Adrenal gland (tissue), 12 donors: ENCODE results near the gene CAMK2D. TPM values are rescaled to one million over a fixed set of nuclear protein-coding genes. Genes with fewer than 3 reads are reported as not detected.

Source experiments
- DNase-seq, 7 donors: peaks; one replicate each; pipeline ENCODE4 v3.0.0-alpha.2; 2019 to 2020
- H3K27ac ChIP-seq, 5 donors: fragments of 200-600 bp; sonication (generic) in 4 of 5; 1 replicate in 3 of 5; 2 replicates in 2 of 5; pipeline versions ENCODE4 v1.5.1 to v1.8.0; 2016 to 2020; ENCODE audit warnings: mild to moderate bottlenecking in 1 of 5
- H3K27me3 ChIP-seq: fragments of 200-600 bp; 2 replicates; pipeline ENCODE4 v1.8.0; 2021
- H3K36me3 ChIP-seq, 2 donors: fragments of 200-600 bp; replicated peaks in 1 of 2; 1 replicate in 1 of 2; 2 replicates in 1 of 2; pipeline versions ENCODE4 v1.5.1 to v1.8.0; 2018 to 2022
- H3K4me1 ChIP-seq, 2 donors: fragments of 200-600 bp; replicated peaks in 1 of 2; 1 replicate in 1 of 2; 2 replicates in 1 of 2; pipeline versions ENCODE4 v1.5.1 to v1.8.0; 2018 to 2021
- H3K4me3 ChIP-seq, 4 donors: fragments of 200-600 bp; sonication (generic) in 3 of 4; one replicate each; pipeline ENCODE4 v1.5.1; 2016 to 2018
- H3K9me3 ChIP-seq, 3 donors: fragments of 200-600 bp; sonication (generic) in 1 of 3; replicated peaks in 1 of 3; 1 replicate in 2 of 3; 2 replicates in 1 of 3; pipeline versions ENCODE4 v1.5.1 to v1.8.0; 2016 to 2021
- POLR2A ChIP-seq, 2 donors: fragments of 450-650 bp; IDR thresholded peaks; one replicate each; pipeline ENCODE4 v1.6.1; 2017; ENCODE audit warnings: antibody characterized with exemption in 2 of 2, mild to moderate bottlenecking in 2 of 2, moderate library complexity in 1 of 2
- WGBS, 4 donors: extraction: QIAGEN DNeasy Blood & Tissue Kit in 2 of 4; methylation state at CpG; one replicate each; pipeline versions ENCODE4 v1.1.5 to v1.1.7; 2013 to 2017; 5-methylcytosine and 5-hydroxymethylcytosine counted together
- intact Hi-C, 2 donors: fragments of 100-400 bp; cut with DNase I; formaldehyde crosslinking; loops; one replicate each; pipeline versions ENCODE4 v1.14.1 to v1.15.0; 2022 to 2023
- polyA plus RNA-seq, 3 donors: library from polyadenylated mRNA; stranded (reverse); fragments of 200-250 nt in 2 of 3; fragments of 350-450 nt in 1 of 3; fragmentation: Illumina TruSeq in 1 of 3; extraction: RNeasy Lipid Tissue Mini Kit (QIAGEN cat#74804) in 1 of 3; gene quantifications; one replicate each; pipeline ENCODE4 v1.2.3, GENCODE V29; 2013 to 2014
- total RNA-seq, 9 donors: library from RNA; depleted of rRNA in 4 of 9; stranded (reverse); fragments of >200 nt in 4 of 9; fragments of 120-200 nt in 1 of 9; fragmentation: NEBNext Ultra II Directional in 1 of 9; extraction: Animal tissue kit (Norgen Biotek cat#: 25700) in 1 of 9; gene quantifications; one replicate each; pipeline versions ENCODE4 v1.1.0 to v1.2.4, GENCODE V29; 2013 to 2023
- TF ChIP-seq, protein P1 (sequence below), 6 experiments: fragments of 450-650 bp in 4 of 6; fragments of 200-600 bp in 2 of 6; sonication (generic) in 1 of 6; IDR thresholded peaks; 1 replicate in 5 of 6; 2 replicates in 1 of 6; pipeline versions ENCODE4 v1.5.1 to v1.8.0; 2016 to 2021; ENCODE audit warnings: antibody characterized with exemption in 6 of 6, mild to moderate bottlenecking in 2 of 6, moderate library complexity in 1 of 6
- donor health status: healthy with polysubstance abuse.
- donor health status: Bipolar disorder and iron deficiency.
- donor health status: DM: yes; HTN: yes; CAD: no.
- donor health status: DM: no; HTN: no; CAD: no.
- donor health status: DM: no; HTN: no; CAD: no.
- donor health status: DM: yes; HTN: yes; CAD: no.

CAMK2D gene
- total and polyA plus RNA-seq, 12 donors: 7.6 to 83.9 (median 33.6) TPM

- peaks cover 0 to 23% of the 10 kb centered on the region in 2 donors for H3K4me1 ChIP-seq
- 68 to 75% (median 73%) methylated on average over 3 of the region's 3 CpGs for WGBS, 4 donors
- no peak overlapping the region for H3K27ac ChIP-seq
- no peaks in the 10 kb centered on the region for H3K9me3 ChIP-seq
- H3K27me3 ChIP-seq: no peaks in the 10 kb centered on the region
- no peak overlapping the region for H3K4me3 ChIP-seq
- H3K36me3 ChIP-seq: no peaks in the 10 kb centered on the region
- no peak for DNase-seq
- TF ChIP-seq, protein P1, sequence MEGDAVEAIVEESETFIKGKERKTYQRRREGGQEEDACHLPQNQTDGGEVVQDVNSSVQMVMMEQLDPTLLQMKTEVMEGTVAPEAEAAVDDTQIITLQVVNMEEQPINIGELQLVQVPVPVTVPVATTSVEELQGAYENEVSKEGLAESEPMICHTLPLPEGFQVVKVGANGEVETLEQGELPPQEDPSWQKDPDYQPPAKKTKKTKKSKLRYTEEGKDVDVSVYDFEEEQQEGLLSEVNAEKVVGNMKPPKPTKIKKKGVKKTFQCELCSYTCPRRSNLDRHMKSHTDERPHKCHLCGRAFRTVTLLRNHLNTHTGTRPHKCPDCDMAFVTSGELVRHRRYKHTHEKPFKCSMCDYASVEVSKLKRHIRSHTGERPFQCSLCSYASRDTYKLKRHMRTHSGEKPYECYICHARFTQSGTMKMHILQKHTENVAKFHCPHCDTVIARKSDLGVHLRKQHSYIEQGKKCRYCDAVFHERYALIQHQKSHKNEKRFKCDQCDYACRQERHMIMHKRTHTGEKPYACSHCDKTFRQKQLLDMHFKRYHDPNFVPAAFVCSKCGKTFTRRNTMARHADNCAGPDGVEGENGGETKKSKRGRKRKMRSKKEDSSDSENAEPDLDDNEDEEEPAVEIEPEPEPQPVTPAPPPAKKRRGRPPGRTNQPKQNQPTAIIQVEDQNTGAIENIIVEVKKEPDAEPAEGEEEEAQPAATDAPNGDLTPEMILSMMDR (IDR thresholded peaks at IDR 0.05): no peak
- TF ChIP-seq POLR2A (IDR thresholded peaks at IDR 0.05): no peak
- intact Hi-C loops: no loop called here
Measured at GRCh38 chr4:113635739-113636437, 125.7 kb downstream of the CAMK2D start.

- Histone ChIP-seq H3K27me3 (no peaks in the 10 kb centered on the region), H3K27ac (no peak overlapping the region), H3K4me1 (peaks cover 0 to 29% of the 10 kb centered on the region in 2 donors), H3K9me3 (no peaks in the 10 kb centered on the region), H3K4me3 (no peak overlapping the region), H3K36me3 (no peaks in the 10 kb centered on the region)
- DNase-seq: no peak
- intact Hi-C loops: no loop called here
- TF ChIP-seq, protein P1 (IDR thresholded peaks at IDR 0.05): no peak
- TF ChIP-seq POLR2A (IDR thresholded peaks at IDR 0.05): no peak
- 60 to 73% (median 71%) methylated on average over 3 of the region's 3 CpGs for WGBS, 4 donors
Measured at GRCh38 chr4:113634081-113634969, 127.2 kb downstream of the CAMK2D start.

- Histone ChIP-seq H3K27ac (no peak overlapping the region), H3K27me3 (no peaks in the 10 kb centered on the region), H3K36me3 (no peaks in the 10 kb centered on the region), H3K9me3 (no peaks in the 10 kb centered on the region), H3K4me1 (peaks cover 0 to 37% of the 10 kb centered on the region in 2 donors), H3K4me3 (no peak overlapping the region)
- TF ChIP-seq, protein P1 (IDR thresholded peaks at IDR 0.05): no peak
- TF ChIP-seq POLR2A (IDR thresholded peaks at IDR 0.05): no peak
- DNase-seq: no peak
- intact Hi-C loops: no loop called here
Measured at GRCh38 chr4:113633467-113633866, 128.1 kb downstream of the CAMK2D start.

GRCh38 chr4:113628711-113629110 lies 132.8 kb downstream of the CAMK2D start:
- no peak overlapping the region for H3K4me3 ChIP-seq
- intact Hi-C loops: no loop called here
- TF ChIP-seq, protein P1 (IDR thresholded peaks at IDR 0.05): no peak
- TF ChIP-seq POLR2A (IDR thresholded peaks at IDR 0.05): no peak
- no peak overlapping the region for H3K27ac ChIP-seq
- no peak for DNase-seq
- no peaks in the 10 kb centered on the region for H3K36me3 ChIP-seq
- 58 to 71% (median 69%) methylated on average over 1 of the region's 1 CpG for WGBS, 4 donors
- H3K9me3 ChIP-seq: no peaks in the 10 kb centered on the region
- H3K4me1 ChIP-seq: peaks cover 0 to 30% of the 10 kb centered on the region in 2 donors
- H3K27me3 ChIP-seq: no peaks in the 10 kb centered on the region
